ENCODE results near the gene OTULIN. TPM values are rescaled to one million over a fixed set of nuclear protein-coding genes. Genes with fewer than 3 reads are reported as not detected.

Gene OTULIN
- total RNA-seq, 2 experiments from 2014 or later = 28.7 to 45.6 TPM

DNA sequence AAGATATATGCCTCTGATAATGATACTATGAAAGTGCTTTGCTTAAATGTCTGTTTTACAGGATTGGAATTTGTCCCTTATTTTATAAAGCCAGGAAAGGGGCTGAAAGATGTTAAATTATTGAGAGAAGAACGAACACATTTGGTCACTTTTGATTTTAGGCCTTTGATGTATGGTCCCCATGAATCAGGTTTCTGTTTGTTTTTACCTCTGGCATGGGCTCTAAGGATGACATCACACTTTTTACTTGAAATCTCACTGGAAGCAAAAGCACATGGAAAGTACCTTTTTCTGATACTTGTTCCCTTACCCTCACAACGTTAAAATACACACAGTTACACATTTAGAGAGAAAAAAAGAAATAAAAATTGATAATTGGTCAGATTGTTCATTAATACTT, 6.9 kb downstream of the OTULIN start:
- POLR2A ChIA-PET = interaction anchor here (0.7 to 1.3 kb wide), 3 partner anchors 16 to 84 kb away, joined by 3 to 4 read pairs (median 3); no protein-coding TSS in a partner anchor
- TF ChIP-seq, protein P1, sequence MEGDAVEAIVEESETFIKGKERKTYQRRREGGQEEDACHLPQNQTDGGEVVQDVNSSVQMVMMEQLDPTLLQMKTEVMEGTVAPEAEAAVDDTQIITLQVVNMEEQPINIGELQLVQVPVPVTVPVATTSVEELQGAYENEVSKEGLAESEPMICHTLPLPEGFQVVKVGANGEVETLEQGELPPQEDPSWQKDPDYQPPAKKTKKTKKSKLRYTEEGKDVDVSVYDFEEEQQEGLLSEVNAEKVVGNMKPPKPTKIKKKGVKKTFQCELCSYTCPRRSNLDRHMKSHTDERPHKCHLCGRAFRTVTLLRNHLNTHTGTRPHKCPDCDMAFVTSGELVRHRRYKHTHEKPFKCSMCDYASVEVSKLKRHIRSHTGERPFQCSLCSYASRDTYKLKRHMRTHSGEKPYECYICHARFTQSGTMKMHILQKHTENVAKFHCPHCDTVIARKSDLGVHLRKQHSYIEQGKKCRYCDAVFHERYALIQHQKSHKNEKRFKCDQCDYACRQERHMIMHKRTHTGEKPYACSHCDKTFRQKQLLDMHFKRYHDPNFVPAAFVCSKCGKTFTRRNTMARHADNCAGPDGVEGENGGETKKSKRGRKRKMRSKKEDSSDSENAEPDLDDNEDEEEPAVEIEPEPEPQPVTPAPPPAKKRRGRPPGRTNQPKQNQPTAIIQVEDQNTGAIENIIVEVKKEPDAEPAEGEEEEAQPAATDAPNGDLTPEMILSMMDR (conservative IDR thresholded peaks at IDR 0.05; ENCODE audit: low read length) = no peak
- TF ChIP-seq EZH2phosphoT487 (IDR thresholded peaks at IDR 0.05; ENCODE audit: borderline replicate concordance, low read depth, low read length) = no peak
- CTCF ChIA-PET (ENCODE audit: unreplicated experiment) = no interaction called here
- intact Hi-C loops (cut with micrococcal nuclease; ENCODE audit: unreplicated experiment) = no loop called here
- BruUV-seq (replicated peaks) = no TSS peak
- DNase-seq (ENCODE audit: low spot score) = no peak
- H3K4me1 ChIP-seq (ENCODE audit: insufficient read depth, low read length, poor library complexity, severe bottlenecking) = peaks cover 100% of the 10 kb centered on the region
- H4K20me1 ChIP-seq (ENCODE audit: insufficient read depth, low read length) = peaks cover 47% of the 10 kb centered on the region
- peaks cover 55% of the 10 kb centered on the region for H3K36me3 ChIP-seq (ENCODE audit: insufficient read depth, low read length)
- H3K79me2 ChIP-seq (ENCODE audit: insufficient read depth, low read depth, low read length) = peaks cover 100% of the 10 kb centered on the region
- H3K27ac ChIP-seq (ENCODE audit: low read depth, low read length, poor library complexity, severe bottlenecking) = peak overlapping the region; percentile 29
- peak overlapping the region; percentile 44 for H3K4me2 ChIP-seq (ENCODE audit: low read length)
- H2AFZ ChIP-seq (ENCODE audit: low read length) = no peak overlapping the region
- no peaks in the 10 kb centered on the region for H3K9me2 ChIP-seq (ENCODE audit: insufficient read depth, low read length)
- no peaks in the 10 kb centered on the region for H3K9me3 ChIP-seq (ENCODE audit: low read length)
- peak overlapping the region; percentile 24 for H3K4me3 ChIP-seq (ENCODE audit: low read depth, low read length, poor library complexity, severe bottlenecking)

DNA sequence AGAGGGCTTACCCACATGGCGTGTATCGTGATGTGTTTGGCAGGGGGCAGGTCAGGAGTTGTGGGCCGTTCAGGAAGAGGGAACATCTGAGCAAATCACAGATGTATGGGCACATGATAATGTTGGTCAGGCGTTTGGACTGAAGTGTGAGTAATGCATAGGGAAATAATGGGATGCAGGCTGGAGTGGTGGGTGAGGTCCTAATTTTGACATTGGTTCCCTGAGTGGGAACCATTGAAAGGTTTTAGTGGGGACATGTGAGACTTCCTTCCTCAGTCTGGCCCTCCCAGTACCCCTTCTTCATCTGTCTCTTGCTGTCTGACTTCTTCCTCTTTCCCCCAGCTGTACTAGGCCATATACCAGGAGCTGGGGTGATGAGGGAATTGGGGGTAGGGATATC, 7.6 kb downstream of the OTULIN start:
- H3K4me3 ChIP-seq (ENCODE audit: low read depth, low read length, poor library complexity, severe bottlenecking) = peak overlapping the region; percentile 24
- ChIA-PET POLR2A (interaction anchor here (0.5 to 1.4 kb wide), 6 partner anchors 12 to 551 kb away, joined by 3 to 8 read pairs (median 3); no protein-coding TSS in a partner anchor), CTCF (ENCODE audit: unreplicated experiment) (no interaction called here)
- H3K4me2 ChIP-seq (ENCODE audit: low read length) = peak overlapping the region; percentile 44
- no peak overlapping the region for H2AFZ ChIP-seq (ENCODE audit: low read length)
- H3K9me2 ChIP-seq (ENCODE audit: insufficient read depth, low read length) = no peaks in the 10 kb centered on the region
- DNase-seq (ENCODE audit: low spot score) = no peak
- H3K36me3 ChIP-seq (ENCODE audit: insufficient read depth, low read length) = peaks cover 55% of the 10 kb centered on the region
- H3K9me3 ChIP-seq (ENCODE audit: low read length) = no peaks in the 10 kb centered on the region
- H4K20me1 ChIP-seq (ENCODE audit: insufficient read depth, low read length) = peaks cover 40% of the 10 kb centered on the region
- intact Hi-C loops (cut with micrococcal nuclease; ENCODE audit: unreplicated experiment) = no loop called here
- peaks cover 97% of the 10 kb centered on the region for H3K4me1 ChIP-seq (ENCODE audit: insufficient read depth, low read length, poor library complexity, severe bottlenecking)
- H3K27ac ChIP-seq (ENCODE audit: low read depth, low read length, poor library complexity, severe bottlenecking) = no peak overlapping the region
- no peak for TF ChIP-seq EZH2phosphoT487 (IDR thresholded peaks at IDR 0.05; ENCODE audit: borderline replicate concordance, low read depth, low read length)
- TF ChIP-seq, protein P1 (conservative IDR thresholded peaks at IDR 0.05; ENCODE audit: low read length) = no peak
- BruUV-seq (replicated peaks) = no TSS peak
- H3K79me2 ChIP-seq (ENCODE audit: insufficient read depth, low read depth, low read length) = peaks cover 100% of the 10 kb centered on the region

DNA sequence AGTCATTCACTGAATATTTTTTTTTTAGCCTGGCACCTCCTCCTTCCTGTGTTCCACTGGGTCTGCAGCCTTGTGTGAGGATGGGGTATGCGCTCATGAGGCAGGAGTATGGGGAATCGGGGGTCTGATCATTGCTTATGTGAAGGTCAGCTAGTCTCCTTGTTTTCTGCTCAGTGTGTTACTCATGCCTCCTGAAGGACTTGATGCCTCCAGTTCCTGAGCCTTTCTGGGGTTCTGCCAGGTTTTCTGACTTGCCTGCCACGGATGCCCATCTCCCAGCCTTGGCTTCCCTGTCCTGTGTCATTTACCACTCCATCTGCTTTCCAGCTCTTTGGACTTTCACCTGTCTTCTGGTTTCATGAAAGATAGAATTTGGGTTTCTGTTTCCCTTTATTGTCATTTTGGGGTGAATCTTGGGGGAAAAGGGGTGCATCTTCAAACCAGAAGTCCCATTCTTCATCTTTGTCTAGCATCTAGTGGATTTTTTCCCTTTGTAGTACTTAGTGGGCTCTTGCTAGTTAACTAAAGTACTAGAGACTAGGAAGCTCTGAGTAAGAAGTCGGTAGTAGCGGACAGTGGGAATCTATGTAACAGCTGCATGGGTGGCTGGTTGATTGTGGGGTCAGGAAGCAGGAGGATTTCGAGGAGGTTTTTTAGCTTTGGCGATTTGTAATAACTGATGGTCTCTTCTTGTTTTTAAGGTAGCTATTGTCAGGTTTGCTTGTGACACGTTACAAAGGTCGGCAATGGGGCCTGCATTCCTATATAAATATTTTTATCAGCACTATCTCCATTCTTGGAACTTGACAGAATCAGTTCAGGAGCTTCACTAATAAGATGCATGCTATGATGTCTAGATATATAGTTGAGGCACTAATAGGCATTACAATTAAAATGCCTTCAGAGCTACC, 8.2 kb downstream of the OTULIN start:
- no peak overlapping the region for H3K27ac ChIP-seq (ENCODE audit: low read depth, low read length, poor library complexity, severe bottlenecking)
- TF ChIP-seq, protein P1 (conservative IDR thresholded peaks at IDR 0.05; ENCODE audit: low read length) = no peak
- TF ChIP-seq EZH2phosphoT487 (IDR thresholded peaks at IDR 0.05; ENCODE audit: borderline replicate concordance, low read depth, low read length) = no peak

More for the DNA sequence above, 8.2 kb downstream of the OTULIN start:
- no peak for DNase-seq (ENCODE audit: low spot score)
- no TSS peak for BruUV-seq (replicated peaks)
- Histone ChIP-seq H3K9me2 (ENCODE audit: insufficient read depth, low read length) (no peaks in the 10 kb centered on the region), H3K36me3 (ENCODE audit: insufficient read depth, low read length) (peaks cover 55% of the 10 kb centered on the region), H3K4me2 (ENCODE audit: low read length) (peak overlapping the region; percentile 44), H3K9me3 (ENCODE audit: low read length) (no peaks in the 10 kb centered on the region), H3K4me3 (ENCODE audit: low read depth, low read length, poor library complexity, severe bottlenecking) (peak overlapping the region; percentile 7), H3K4me1 (ENCODE audit: insufficient read depth, low read length, poor library complexity, severe bottlenecking) (peaks cover 90% of the 10 kb centered on the region), H2AFZ (ENCODE audit: low read length) (no peak overlapping the region), H4K20me1 (ENCODE audit: insufficient read depth, low read length) (peaks cover 34% of the 10 kb centered on the region), H3K79me2 (ENCODE audit: insufficient read depth, low read depth, low read length) (peaks cover 100% of the 10 kb centered on the region)
- POLR2A ChIA-PET = interaction anchor here (0.5 to 1.4 kb wide), 4 partner anchors 11 to 552 kb away, joined by 3 to 8 read pairs (median 3); no protein-coding TSS in a partner anchor
- intact Hi-C loops (cut with micrococcal nuclease; ENCODE audit: unreplicated experiment) = no loop called here
- CTCF ChIA-PET (ENCODE audit: unreplicated experiment) = no interaction called here
